ENCODE data around the gene FBXO36. TPM values are rescaled to one million over a fixed set of nuclear protein-coding genes. Genes with fewer than 3 reads are reported as not detected.

FBXO36 gene
- total and polyA plus RNA-seq, 2 donors (not counting 3 experiments of a cell fraction or from before 2014, with no cell fraction given) = 0.53 to 1.2 TPM

- POLR2A ChIA-PET = no interaction called here
- CTCF ChIA-PET = interaction anchor here (1.7 kb wide), 1 partner anchor 129 kb away, joined by 9 read pairs; no protein-coding TSS in a partner anchor
Observed at GRCh38 chr2:229930656-229931055, 8.4 kb downstream of the FBXO36 start.

More at GRCh38 chr2:229930656-229931055, 8.4 kb downstream of the FBXO36 start:
- peaks cover 13% of the 10 kb centered on the region for H3K4me1 ChIP-seq (ENCODE audit: control insufficient read depth, extremely low read depth, insufficient read depth, low read length)
- no peaks in the 10 kb centered on the region for H3K27me3 ChIP-seq (ENCODE audit: control insufficient read depth in 2 of 2, insufficient read depth in 2 of 2, low read length in 2 of 2)
- H3K36me3 ChIP-seq (ENCODE audit: control insufficient read depth in 2 of 2, extremely low read depth in 1 of 2, insufficient read depth in 2 of 2, low read length in 2 of 2) = no peaks in the 10 kb centered on the region
- no peak overlapping the region for H3K4me3 ChIP-seq (replicated peaks in 1 of 3; ENCODE audit: insufficient read depth in 1 of 3, low read depth in 1 of 3, low read length in 3 of 3)
- no peaks in the 10 kb centered on the region for H3K79me2 ChIP-seq (ENCODE audit: control insufficient read depth, insufficient read depth, low read length)
- H4K20me1 ChIP-seq (replicated peaks; ENCODE audit: control insufficient read depth, extremely low read depth, insufficient read depth, low read length) = no peaks in the 10 kb centered on the region
- FAIRE-seq (no peak), DNase-seq (ENCODE audit: low read depth, low spot score) (no peak)
- H3K9ac ChIP-seq (replicated peaks; ENCODE audit: extremely low read depth, insufficient read depth, low read length) = no peak overlapping the region
- H3K27ac ChIP-seq (ENCODE audit: insufficient read depth, low read depth, low read length) = no peak overlapping the region
- H2AFZ ChIP-seq (ENCODE audit: low read depth, low read length) = no peak overlapping the region
- no peak overlapping the region for H3K4me2 ChIP-seq (ENCODE audit: insufficient read depth, low read length)
- dilution Hi-C loops (cut with MboI; ENCODE audit: extremely low pct_ligation_motif_present, low sequenced_read_pairs) = no loop called here
- BruUV-seq (replicated peaks) = no TSS peak
- no peaks in the 10 kb centered on the region for H3K9me1 ChIP-seq (replicated peaks; ENCODE audit: control insufficient read depth, extremely low read depth, insufficient read depth, low read length)
- no peak for TF ChIP-seq EZH2 (IDR thresholded peaks at IDR 0.05; ENCODE audit: borderline replicate concordance, low read depth, low read length, severe bottlenecking)
- TF ChIP-seq POLR2AphosphoS5 (IDR thresholded peaks at IDR 0.05; ENCODE audit: insufficient read depth, low read depth, low read length) = no peak
- no peak for TF ChIP-seq JUN (IDR thresholded peaks at IDR 0.05; ENCODE audit: borderline replicate concordance, insufficient read depth, insufficient read length, low read depth)
- no peak for TF ChIP-seq FOS (IDR thresholded peaks at IDR 0.05; ENCODE audit: borderline replicate concordance, insufficient read depth, low read length)
- no peak for TF ChIP-seq MYC (IDR thresholded peaks at IDR 0.05; ENCODE audit: low read depth, low read length)
- TF ChIP-seq GATA2 (IDR thresholded peaks at IDR 0.05; ENCODE audit: insufficient read depth, insufficient read length, low read depth, low read length) = no peak
- TF ChIP-seq POLR2A (IDR thresholded peaks at IDR 0.05; ENCODE audit: low read depth, low read length) = no peak
- TF ChIP-seq, protein P1, sequence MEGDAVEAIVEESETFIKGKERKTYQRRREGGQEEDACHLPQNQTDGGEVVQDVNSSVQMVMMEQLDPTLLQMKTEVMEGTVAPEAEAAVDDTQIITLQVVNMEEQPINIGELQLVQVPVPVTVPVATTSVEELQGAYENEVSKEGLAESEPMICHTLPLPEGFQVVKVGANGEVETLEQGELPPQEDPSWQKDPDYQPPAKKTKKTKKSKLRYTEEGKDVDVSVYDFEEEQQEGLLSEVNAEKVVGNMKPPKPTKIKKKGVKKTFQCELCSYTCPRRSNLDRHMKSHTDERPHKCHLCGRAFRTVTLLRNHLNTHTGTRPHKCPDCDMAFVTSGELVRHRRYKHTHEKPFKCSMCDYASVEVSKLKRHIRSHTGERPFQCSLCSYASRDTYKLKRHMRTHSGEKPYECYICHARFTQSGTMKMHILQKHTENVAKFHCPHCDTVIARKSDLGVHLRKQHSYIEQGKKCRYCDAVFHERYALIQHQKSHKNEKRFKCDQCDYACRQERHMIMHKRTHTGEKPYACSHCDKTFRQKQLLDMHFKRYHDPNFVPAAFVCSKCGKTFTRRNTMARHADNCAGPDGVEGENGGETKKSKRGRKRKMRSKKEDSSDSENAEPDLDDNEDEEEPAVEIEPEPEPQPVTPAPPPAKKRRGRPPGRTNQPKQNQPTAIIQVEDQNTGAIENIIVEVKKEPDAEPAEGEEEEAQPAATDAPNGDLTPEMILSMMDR (IDR thresholded peaks at IDR 0.05; ENCODE audit: extremely low read depth in 1 of 2, insufficient read depth in 1 of 2, low read depth in 1 of 2, low read length in 2 of 2) = no peak
- no peak for TF ChIP-seq MAX (IDR thresholded peaks at IDR 0.05; ENCODE audit: insufficient read depth, insufficient read length)
- intact Hi-C loops (cut with micrococcal nuclease) = no loop called here
- no peaks in the 10 kb centered on the region for H3K9me3 ChIP-seq (replicated peaks; ENCODE audit: control insufficient read depth, insufficient read depth, low read length)
